GM18520 (cell line): ENCODE data around the gene AP1S2.
"Not testable (repeated sequence)": the region's sequence is repeated elsewhere in the genome, so short reads cannot be mapped to it uniquely, and the experiment has no call there.

ENCODE experiments used
- ATAC-seq: cut with Tn5 transposase; IDR thresholded peaks from one replicate; pipeline ENCODE4 v1.9.1; 2021; ENCODE audit not compliant: unreplicated experiment

AP1S2 gene

GRCh38 chrX:15854712-15855567 lies at the start of gene AP1S2:
Gene AP1S2 (minus strand): TSS chrX:15854813. CDS start chrX:15852524, 2,289 bp downstream.
- ATAC-seq: peak; percentile 94

- ATAC-seq: peak; percentile 89
These were observed 48.6 kb upstream of the AP1S2 start for GRCh38 chrX:15903186-15903681.

GRCh38 chrX:15895334-15895733 lies 40.7 kb upstream of the AP1S2 start:
- ATAC-seq: no peak

GRCh38 chrX:15894724-15895123 lies 40.1 kb upstream of the AP1S2 start:
- no peak for ATAC-seq

GRCh38 chrX:15890463-15890862 lies 35.9 kb upstream of the AP1S2 start:
- no peak for ATAC-seq

GRCh38 chrX:15888062-15888461 lies 33.4 kb upstream of the AP1S2 start:
- no peak for ATAC-seq

- ATAC-seq: no peak
These were observed 28.9 kb upstream of the AP1S2 start for GRCh38 chrX:15883540-15883863.

- ATAC-seq: peak; percentile 85
These were observed 28.3 kb upstream of the AP1S2 start for GRCh38 chrX:15882704-15883539.

GRCh38 chrX:15881381-15881897 lies 26.8 kb upstream of the AP1S2 start:
- no peak for ATAC-seq

- ATAC-seq: not testable (repeated sequence)
These were observed 23.3 kb upstream of the AP1S2 start for GRCh38 chrX:15877914-15878313.

- no peak for ATAC-seq
These were observed 22.8 kb upstream of the AP1S2 start for GRCh38 chrX:15877380-15877779.

GRCh38 chrX:15874672-15875071 lies 20.1 kb upstream of the AP1S2 start:
- ATAC-seq: no peak

GRCh38 chrX:15873566-15873965 lies 19.0 kb upstream of the AP1S2 start:
- no peak for ATAC-seq

- ATAC-seq: no peak
These were observed 15.7 kb upstream of the AP1S2 start for GRCh38 chrX:15870310-15870709.

GRCh38 chrX:15869695-15870094 lies 15.1 kb upstream of the AP1S2 start:
- ATAC-seq: no peak

GRCh38 chrX:15866147-15866546 lies 11.5 kb upstream of the AP1S2 start:
- ATAC-seq: no peak

GRCh38 chrX:15864629-15865028 lies 10.0 kb upstream of the AP1S2 start:
- ATAC-seq: no peak

GRCh38 chrX:15864023-15864422 lies 9.4 kb upstream of the AP1S2 start:
- ATAC-seq: no peak

- no peak for ATAC-seq
These were observed 6.3 kb upstream of the AP1S2 start for GRCh38 chrX:15860921-15861320.

GRCh38 chrX:15858051-15858450 lies 3.4 kb upstream of the AP1S2 start:
- no peak for ATAC-seq

GRCh38 chrX:15856636-15857035 lies 2.0 kb upstream of the AP1S2 start:
- ATAC-seq: no peak

GRCh38 chrX:15856222-15856587 lies 1.6 kb upstream of the AP1S2 start:
- no peak for ATAC-seq
